SK-N-SH (cell line): ENCODE measurements around the gene CD300A. TPM values are rescaled to one million over a fixed set of nuclear protein-coding genes. Genes with fewer than 3 reads are reported as not detected.

ENCODE experiments used
- CTCF ChIA-PET: fragments of 300-600, 350-600 bp; formaldehyde crosslinking; extraction: SDS; loops from one replicate; lab custom pipeline; 2021; lab: Yijun Ruan, JAX
- POLR2A ChIA-PET: fragments of 350-600 bp; sonication (Branson Sonifier 250); formaldehyde crosslinking; extraction: SDS; loops from one replicate; lab custom pipeline; 2020; ENCODE audit warnings: antibody characterized with exemption, inconsistent platforms; lab: Yijun Ruan, JAX
- DNase-seq: peaks from one replicate; pipeline ENCODE4 v3.0.0; 2012
- H2AFZ ChIP-seq: fragments of 200-600 bp; sonication (generic); 2 replicates; pipeline ENCODE4 v1.8.1; 2016; ENCODE audit warnings: antibody characterized with exemption, mild to moderate bottlenecking, low read depth
- H3F3A ChIP-seq: fragments of 200-600 bp; sonication (generic); replicated peaks from 2 replicates; pipeline ENCODE3; 2016; ENCODE audit warnings: antibody characterized with exemption, mild to moderate bottlenecking; ENCODE audit not compliant: insufficient read depth
- H3K27ac ChIP-seq, 2 experiments: fragments of 200-500 bp in 1 of 2; fragments of 200-600 bp in 1 of 2; sonication (Bioruptor generic) in 1 of 2; sonication (generic), shearing (Covaris generic) in 1 of 2; 2 replicates each; pipeline versions ENCODE4 v1.5.1 to v1.6.1; 2014 to 2016; ENCODE audit warnings: low read depth in 2 of 2, inconsistent platforms in 1 of 2, low read length in 1 of 2, mild to moderate bottlenecking in 1 of 2, mixed read lengths in 1 of 2
- H3K27me3 ChIP-seq: fragments of 200-600 bp; sonication (generic), shearing (Covaris generic); 2 replicates; pipeline ENCODE4 v1.6.1; 2016; ENCODE audit warnings: mixed run types; ENCODE audit not compliant: insufficient read depth
- H3K36me3 ChIP-seq, 2 experiments: fragments of 200-500 bp in 1 of 2; fragments of 200-600 bp in 1 of 2; sonication (Bioruptor generic) in 1 of 2; sonication (generic) in 1 of 2; replicated peaks in 1 of 2; 2 replicates each; pipeline versions ENCODE3 to v1.5.1; 2014 to 2016; ENCODE audit warnings: low read length in 1 of 2, mild to moderate bottlenecking in 1 of 2; ENCODE audit not compliant: insufficient read depth in 2 of 2, control insufficient read depth in 1 of 2
- H3K4me1 ChIP-seq, 2 experiments: fragments of 200-500 bp in 1 of 2; fragments of 200-600 bp in 1 of 2; sonication (Bioruptor generic) in 1 of 2; sonication (generic), shearing (Covaris generic) in 1 of 2; 2 replicates each; pipeline versions ENCODE4 v1.5.1 to v1.6.1; 2014 to 2016; ENCODE audit warnings: low read depth in 1 of 2, low read length in 1 of 2, mixed run types in 1 of 2; ENCODE audit not compliant: insufficient read depth in 2 of 2, control insufficient read depth in 1 of 2
- H3K4me2 ChIP-seq: fragments of 200-600 bp; sonication (generic), shearing (Covaris generic); 2 replicates; pipeline ENCODE4 v1.6.1; 2017; ENCODE audit warnings: mixed run types
- H3K4me3 ChIP-seq, 2 experiments: fragments of 200-500 bp in 1 of 2; fragments of 200-600 bp in 1 of 2; sonication (Bioruptor generic) in 1 of 2; sonication (generic), shearing (Covaris generic) in 1 of 2; 2 replicates each; pipeline versions ENCODE4 v1.5.1 to v1.8.1; 2014 to 2016; ENCODE audit warnings: low read depth in 2 of 2, inconsistent platforms in 1 of 2, low read length in 1 of 2, mild to moderate bottlenecking in 1 of 2, mixed read lengths in 1 of 2, moderate library complexity in 1 of 2
- H3K79me2 ChIP-seq: fragments of 200-600 bp; sonication (generic); 2 replicates; pipeline ENCODE4 v1.8.1; 2017; ENCODE audit warnings: mild to moderate bottlenecking; ENCODE audit not compliant: insufficient read depth
- H3K9ac ChIP-seq: fragments of 200-600 bp; sonication (generic); 2 replicates; pipeline ENCODE4 v1.6.1; 2017; ENCODE audit warnings: mixed run types
- H3K9me2 ChIP-seq: fragments of 200-600 bp; sonication (generic); 2 replicates; pipeline ENCODE4 v1.6.1; 2017; ENCODE audit warnings: mixed run types
- H3K9me3 ChIP-seq: fragments of 200-600 bp; sonication (generic); 2 replicates; pipeline ENCODE4 v1.6.1; 2017; ENCODE audit warnings: mixed run types, mild to moderate bottlenecking, moderate library complexity
- H4K20me1 ChIP-seq: fragments of 200-600 bp; sonication (generic); 2 replicates; pipeline ENCODE4 v1.6.1; 2017; ENCODE audit warnings: mild to moderate bottlenecking, mixed run types; ENCODE audit not compliant: insufficient read depth
- CHD2 ChIP-seq: fragments of 150-350 bp; IDR thresholded peaks from 2 replicates; pipeline ENCODE4 v1.6.1; 2018; ENCODE audit warnings: low read length; ENCODE audit not compliant: partially characterized antibody
- CTCF ChIP-seq: fragments of 200-600 bp; sonication (generic); IDR thresholded peaks from 2 replicates; pipeline ENCODE4 v1.6.1; 2017; ENCODE audit warnings: antibody characterized with exemption, mild to moderate bottlenecking, moderate library complexity
- FOSL2 ChIP-seq: IDR thresholded peaks from 2 replicates; pipeline ENCODE4 v1.4.0; 2012; ENCODE audit warnings: low read depth, mild to moderate bottlenecking, moderate library complexity, borderline replicate concordance
- FOXM1 ChIP-seq: IDR thresholded peaks from 2 replicates; pipeline ENCODE4 v1.4.0; 2012; ENCODE audit warnings: low read depth, mild to moderate bottlenecking
- GABPA ChIP-seq: IDR thresholded peaks from 2 replicates; pipeline ENCODE4 v1.4.0; 2012; ENCODE audit warnings: low read depth, mild to moderate bottlenecking
- GATA2 ChIP-seq: sonication (generic); formaldehyde crosslinking; IDR thresholded peaks from 2 replicates; pipeline ENCODE4 v1.5.0; 2020; ENCODE audit warnings: mild to moderate bottlenecking, missing genetic modification reagents
- IRF3 ChIP-seq: fragments of 150-350 bp; IDR thresholded peaks from 2 replicates; pipeline ENCODE4 v1.6.1; 2016; ENCODE audit warnings: mild to moderate bottlenecking, low read depth, low read length
- JUND ChIP-seq: IDR thresholded peaks from 2 replicates; pipeline ENCODE4 v1.4.0; 2012
- MXI1 ChIP-seq: IDR thresholded peaks from 2 replicates; pipeline ENCODE4 v1.6.1; 2012; ENCODE audit warnings: mild to moderate bottlenecking, low read depth, low read length, improper control_type of control experiment
- NFIC ChIP-seq: IDR thresholded peaks from 2 replicates; pipeline ENCODE4 v1.4.0; 2012; ENCODE audit warnings: borderline replicate concordance
- RAD21 ChIP-seq: IDR thresholded peaks from 2 replicates; pipeline ENCODE4 v1.6.1; 2012; ENCODE audit warnings: mild to moderate bottlenecking, low read length
- RCOR1 ChIP-seq: fragments of 150-350 bp; IDR thresholded peaks from 2 replicates; pipeline ENCODE4 v1.6.1; 2017; ENCODE audit warnings: antibody characterized with exemption, low read length
- REST ChIP-seq: IDR thresholded peaks from 2 replicates; pipeline ENCODE4 v1.6.1; 2012; ENCODE audit warnings: mild to moderate bottlenecking, low read depth, low read length, moderate library complexity
- SMC3 ChIP-seq: IDR thresholded peaks from 2 replicates; pipeline ENCODE4 v1.6.1; 2012; ENCODE audit warnings: low read depth, low read length, improper control_type of control experiment
- TAF1 ChIP-seq: IDR thresholded peaks from 2 replicates; pipeline ENCODE4 v1.6.1; 2012; ENCODE audit warnings: low read depth, mild to moderate bottlenecking, low read length, moderate library complexity, borderline replicate concordance
- TEAD4 ChIP-seq: IDR thresholded peaks from 2 replicates; pipeline ENCODE4 v1.4.0; 2012; ENCODE audit warnings: mild to moderate bottlenecking, borderline replicate concordance; ENCODE audit not compliant: insufficient read depth
- USF1 ChIP-seq: IDR thresholded peaks from 2 replicates; pipeline ENCODE4 v1.4.0; 2012; ENCODE audit warnings: low read depth, borderline replicate concordance
- USF2 ChIP-seq: fragments of 150-350 bp; IDR thresholded peaks from 2 replicates; pipeline ENCODE4 v1.6.1; 2017; ENCODE audit warnings: antibody characterized with exemption, low read length, low read depth, borderline replicate concordance
- YY1 ChIP-seq: IDR thresholded peaks from 2 replicates; pipeline ENCODE4 v1.4.0; 2012; ENCODE audit warnings: low read depth, mild to moderate bottlenecking
- ZBTB33 ChIP-seq: IDR thresholded peaks from 2 replicates; pipeline ENCODE4 v1.4.0; 2012; ENCODE audit warnings: low read depth, borderline replicate concordance
- WGBS: methylation state at CpG from one replicate; pipeline ENCODE4 v1.1.6; 2017; ENCODE audit warnings: low lambda C conversion rate; 5-methylcytosine and 5-hydroxymethylcytosine counted together
- polyA plus RNA-seq, 3 experiments: library from polyadenylated mRNA; depleted of rRNA; stranded (reverse); fragments of >200 nt; gene quantifications; 2 replicates each; pipeline ENCODE4 v1.2.3, GENCODE V29; 2012

CD300A gene
- polyA plus RNA-seq, 1 of the 3 experiments (the other 2 are of a cell fraction): not detected

- Histone ChIP-seq H3K4me3 (peak overlapping the region in 1 of 2 experiments; percentile 39; a peak in 1 of 4 replicates), H2AFZ (no peak overlapping the region), H3K4me2 (no peak overlapping the region), H3K27me3 (no peaks in the 10 kb centered on the region), H3K9me3 (no peaks in the 10 kb centered on the region), H3K9ac (no peak overlapping the region), H3K79me2 (no peaks in the 10 kb centered on the region), H3K4me1 (peaks cover 0 to 11% of the 10 kb centered on the region in 2 experiments; a peak in 1 of 4 replicates), H3K9me2 (no peaks in the 10 kb centered on the region), H3K27ac (no peak overlapping the region), H4K20me1 (no peaks in the 10 kb centered on the region), H3F3A (no peaks in the 10 kb centered on the region), H3K36me3 (no peaks in the 10 kb centered on the region)
- WGBS: 6% methylated on average over 42 of the region's 67 CpGs
- ChIA-PET POLR2A (no interaction called here), CTCF (interaction anchor here (0.6 to 1.8 kb wide), 11 partner anchors 11 to 80 kb away, joined by 3 to 8 read pairs (median 3); partner anchors contain the start of gene BTBD17)
- DNase-seq: peak; percentile 72
- TF ChIP-seq NFIC (no peak), CTCF (no peak), ZBTB33 (no peak), CHD2 (no peak), YY1 (no peak), USF1 (no peak), REST (no peak), RAD21 (no peak), GATA2 (CRISPR knock-in tag) (no peak), GABPA (no peak), SMC3 (no peak), IRF3 (no peak), MXI1 (no peak), FOXM1 (no peak), USF2 (no peak), RCOR1 (no peak), JUND (no peak), TEAD4 (no peak), FOSL2 (no peak), TAF1 (no peak)
These were observed 35.5 kb upstream of the CD300A start for GRCh38 chr17:74430706-74431567.
